AML-193 (cell line): ENCODE results near the gene ACTRT2.

Experiments
- DNase-seq, 2 experiments: peaks; one replicate each; lab custom pipeline; 2025; lab: John Stamatoyannopoulos, UW

Gene ACTRT2

DNA sequence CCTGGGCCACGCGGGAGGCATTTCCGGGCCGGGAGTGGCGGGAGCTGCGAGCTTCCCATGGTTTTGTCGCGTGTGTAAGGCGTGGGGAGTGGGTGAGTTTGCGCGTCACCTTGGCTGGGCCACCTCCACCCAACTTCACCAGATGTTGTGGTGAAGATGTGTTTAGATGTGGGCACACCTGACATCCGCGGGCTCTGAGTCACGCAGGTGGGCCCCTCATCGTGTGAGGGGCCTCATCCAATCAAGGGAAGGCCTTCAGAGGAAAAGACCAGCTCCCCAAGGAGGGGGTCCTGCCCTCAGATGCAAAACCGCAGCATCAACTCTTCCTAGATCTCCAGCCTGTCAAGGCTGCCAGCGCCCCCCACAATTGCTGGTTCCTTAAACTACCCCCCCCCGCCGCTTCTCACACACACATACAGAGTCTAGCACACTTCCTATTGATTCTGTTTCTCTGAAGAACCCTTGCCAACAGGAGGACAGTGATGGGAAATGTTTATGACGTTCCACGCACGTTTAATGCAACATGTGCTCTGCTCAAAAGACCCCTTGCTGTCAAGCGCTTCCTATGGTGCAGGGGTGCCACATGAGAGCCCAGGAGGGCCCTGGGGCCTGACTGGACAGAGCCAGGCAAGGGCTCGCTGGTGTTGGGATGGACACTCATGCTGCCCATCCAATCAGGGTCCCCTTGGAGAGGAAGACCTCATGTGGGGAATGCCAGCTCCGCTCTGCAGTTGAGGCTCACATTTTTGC is 11.9 kb downstream of the ACTRT2 start:
- no peak for DNase-seq

- no peak for DNase-seq
Measured at GRCh38 chr1:3033790-3034090, 12.5 kb downstream of the ACTRT2 start.

GRCh38 chr1:3034162-3034561 is 12.9 kb downstream of the ACTRT2 start:
- no peak for DNase-seq

GRCh38 chr1:3034728-3035562 is 13.7 kb downstream of the ACTRT2 start:
- DNase-seq = no peak

- DNase-seq = no peak
Measured at GRCh38 chr1:3035563-3036446, 14.5 kb downstream of the ACTRT2 start.

GRCh38 chr1:3036447-3037280 is 15.4 kb downstream of the ACTRT2 start:
- no peak for DNase-seq

DNA sequence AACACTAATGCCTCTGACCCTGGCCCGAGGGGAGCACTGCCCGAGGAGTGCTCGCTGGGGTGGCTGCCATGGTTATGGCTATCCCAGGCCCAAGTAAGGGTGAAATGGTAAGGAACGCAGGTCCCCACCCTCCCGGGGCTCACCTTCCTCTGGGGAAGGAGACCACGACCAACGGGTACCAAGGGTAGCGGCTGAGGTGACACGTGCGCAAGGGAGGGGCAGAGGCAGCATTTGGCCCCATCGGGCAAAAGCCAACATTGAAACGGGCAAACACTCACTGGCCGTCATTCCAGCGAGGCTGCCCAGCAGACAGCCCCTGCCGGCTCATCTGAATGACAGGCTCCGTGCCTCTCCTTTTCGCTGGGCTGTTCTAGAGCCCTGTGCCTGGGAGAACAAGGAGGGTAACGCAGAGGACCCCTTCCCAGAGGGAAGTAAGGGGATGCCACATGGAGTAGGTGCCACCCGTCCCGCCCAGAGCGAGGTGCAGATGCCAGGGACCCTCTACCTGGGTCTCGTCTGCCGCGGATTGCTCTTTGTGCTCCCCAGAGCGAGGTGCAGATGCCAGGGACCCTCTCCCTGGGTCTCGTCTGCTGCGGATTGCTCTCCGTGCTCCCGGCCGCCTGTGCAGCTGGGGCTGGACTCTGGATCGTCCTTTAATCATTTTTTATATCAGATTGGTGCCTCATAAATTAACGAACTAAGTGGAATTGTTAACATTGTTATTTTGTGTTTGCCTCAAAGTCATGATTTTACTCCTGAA is 16.2 kb downstream of the ACTRT2 start:
- DNase-seq = no peak

- no peak for DNase-seq
Measured at GRCh38 chr1:3038113-3038551, 16.9 kb downstream of the ACTRT2 start.

- DNase-seq = no peak
Measured at GRCh38 chr1:3038571-3039181, 17.4 kb downstream of the ACTRT2 start.

- no peak for DNase-seq
Measured at GRCh38 chr1:3040004-3040403, 18.7 kb downstream of the ACTRT2 start.

DNA sequence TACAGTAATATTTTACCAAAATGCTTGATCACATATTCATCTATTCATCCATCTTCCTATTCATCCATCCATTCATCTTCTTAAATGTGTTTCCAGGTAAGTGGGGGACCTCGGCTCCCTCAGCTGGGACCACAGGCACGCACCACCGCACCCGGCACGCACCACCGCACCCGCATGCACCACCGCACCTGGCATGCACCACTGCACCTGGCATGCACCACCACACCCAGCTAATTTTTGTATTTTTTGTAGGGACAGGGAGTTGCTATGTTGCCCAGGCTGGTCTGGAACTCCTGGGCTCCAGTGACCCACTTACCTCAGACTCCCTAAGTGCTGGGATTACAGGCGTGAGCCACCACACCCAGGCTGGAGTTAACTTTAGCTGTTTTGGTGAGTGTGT is 21.2 kb downstream of the ACTRT2 start:
- no peak for DNase-seq

DNA sequence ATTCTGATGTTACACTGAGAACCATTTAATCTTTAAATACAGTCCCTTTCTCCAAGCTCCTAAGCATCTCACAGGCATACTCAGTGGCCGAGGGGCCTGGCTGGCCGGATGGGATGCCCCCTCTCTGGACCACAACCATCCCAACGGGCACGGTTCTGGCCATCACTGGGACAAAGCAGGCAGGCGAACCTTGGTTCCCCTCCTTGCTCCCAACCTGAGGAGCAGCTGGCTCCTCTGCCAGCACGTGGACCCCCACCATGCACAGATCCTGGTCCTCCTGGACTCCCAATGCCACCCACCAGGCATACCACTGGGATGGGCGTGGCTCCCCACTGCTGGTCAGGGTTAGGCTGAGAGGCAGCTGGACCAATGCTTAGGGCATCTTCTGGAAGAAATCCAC is 27.9 kb downstream of the ACTRT2 start:
- no peak for DNase-seq

- no peak for DNase-seq
Measured at GRCh38 chr1:3049905-3050304, 28.6 kb downstream of the ACTRT2 start.

- no peak for DNase-seq
Measured at GRCh38 chr1:3050603-3051002, 29.3 kb downstream of the ACTRT2 start.

DNA sequence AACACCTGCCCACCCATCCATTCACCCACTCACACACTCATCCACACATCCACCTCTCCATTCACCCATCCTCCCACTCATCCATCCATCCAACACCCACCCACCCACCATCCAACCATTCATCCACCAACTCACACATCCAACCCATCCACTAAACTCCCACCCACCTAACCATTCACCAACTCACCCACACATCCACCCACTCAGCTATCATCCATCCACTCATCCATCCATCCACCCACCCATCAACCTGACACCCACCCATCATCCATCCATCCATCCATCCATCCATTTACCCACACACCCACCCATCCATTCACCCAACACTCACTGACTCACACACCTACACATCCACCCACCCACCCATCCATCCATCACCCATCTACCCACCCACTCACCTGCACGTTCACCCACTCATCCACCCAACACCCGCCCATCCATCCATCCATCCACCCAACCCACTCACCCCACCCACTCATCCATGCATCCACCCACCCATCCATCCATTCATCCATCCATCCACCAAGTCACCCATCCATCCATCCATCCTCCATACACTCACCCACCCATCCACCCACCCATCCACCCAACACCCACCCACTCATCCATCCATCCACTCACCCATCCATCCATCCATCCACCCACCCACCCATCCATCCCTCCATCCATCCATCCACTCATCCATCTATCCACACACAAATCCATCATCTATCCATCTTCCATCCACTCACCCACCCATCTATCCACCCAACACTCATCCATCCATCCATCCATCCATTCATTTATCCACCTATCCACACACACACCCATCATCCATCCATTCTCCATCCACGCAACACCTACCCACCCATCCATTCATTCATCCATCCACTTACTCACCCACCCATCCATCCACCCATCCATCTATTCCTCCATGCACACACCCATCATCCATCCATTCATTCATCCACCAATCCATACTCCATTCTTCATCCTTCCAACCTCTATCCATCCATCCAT is 30.3 kb downstream of the ACTRT2 start:
- no peak for DNase-seq

DNA sequence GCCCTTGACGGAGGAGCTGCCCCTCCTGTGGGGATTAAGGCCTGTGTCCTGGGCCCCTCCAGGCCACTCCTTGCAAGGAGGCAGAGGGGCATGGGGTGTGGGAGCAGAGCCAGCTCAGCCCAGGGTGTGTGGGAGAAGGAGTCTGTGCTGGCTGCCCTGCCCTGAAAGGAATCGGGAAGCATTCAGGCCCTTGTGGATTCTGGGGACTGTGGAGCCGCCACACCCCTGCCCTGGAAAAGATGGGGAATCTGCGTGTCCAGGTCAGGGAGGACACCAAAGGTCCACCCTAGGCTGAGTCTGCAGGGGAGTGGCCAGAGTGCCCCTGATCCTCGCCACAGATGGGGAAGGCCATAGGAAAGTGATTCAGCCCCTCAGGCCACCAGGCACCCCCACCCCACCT is 31.2 kb downstream of the ACTRT2 start:
- no peak for DNase-seq

DNA sequence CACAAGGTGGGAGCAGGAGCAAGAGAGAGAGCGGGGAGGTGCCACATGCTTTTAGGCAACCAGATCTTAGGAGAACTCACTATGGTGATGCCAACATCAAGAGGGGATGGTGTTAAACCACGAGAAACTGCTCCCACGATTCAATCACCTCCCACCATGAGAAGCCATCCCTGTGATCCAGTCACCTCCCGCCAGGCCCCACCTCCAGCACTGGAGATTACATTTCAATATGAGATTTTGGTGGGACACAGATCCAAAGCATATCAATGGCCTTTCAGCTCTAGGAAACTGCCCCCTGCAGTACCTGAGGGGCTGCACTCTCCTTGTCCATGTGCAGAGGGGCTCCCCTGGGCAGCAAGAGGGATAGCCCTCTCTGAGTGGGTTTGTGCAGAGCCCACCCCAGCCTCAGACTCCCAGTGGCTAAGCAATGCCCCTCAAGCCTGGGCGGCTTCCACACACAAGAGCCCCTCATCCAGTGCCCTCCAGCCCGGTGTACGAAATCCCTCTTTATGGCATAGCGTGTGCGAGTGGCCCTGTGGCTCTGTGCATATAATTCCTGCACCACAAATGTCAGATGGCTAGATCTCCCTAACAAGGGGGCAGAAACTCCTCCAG is 32.2 kb downstream of the ACTRT2 start:
- no peak for DNase-seq

DNA sequence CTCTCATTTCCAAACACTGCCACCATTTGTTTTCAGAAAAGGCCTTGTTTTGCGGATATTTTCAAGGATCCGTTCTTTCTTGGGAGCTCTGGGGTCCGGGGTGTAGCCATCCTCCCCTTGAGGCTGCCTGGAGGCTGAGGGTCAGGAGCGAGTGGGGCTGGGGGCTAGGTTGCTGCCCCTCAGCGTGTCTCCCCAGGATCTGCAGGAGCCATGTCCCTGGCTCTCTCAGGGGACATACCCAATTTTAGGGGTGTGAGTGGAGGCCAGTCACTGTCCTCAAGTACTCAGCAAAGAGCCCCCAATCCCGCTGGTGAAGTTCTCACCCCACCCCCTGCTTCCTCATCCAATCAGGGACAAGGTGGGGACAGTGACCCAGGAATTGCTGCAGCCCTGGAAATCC is 32.7 kb downstream of the ACTRT2 start:
- DNase-seq = no peak

GRCh38 chr1:3054474-3054873 is 33.2 kb downstream of the ACTRT2 start:
- no peak for DNase-seq
